ENCODE results near the gene FKBP10. TPM values are rescaled to one million over a fixed set of nuclear protein-coding genes. Genes with fewer than 3 reads are reported as not detected.

The FKBP10 gene
- total RNA-seq, 1 experiment from 2014 or later = 143 TPM

GRCh38 chr17:41800601-41801373 is 12.0 kb upstream of the FKBP10 start:
- ChIA-PET POLR2A (ENCODE audit: unreplicated experiment) (interaction anchor here (0.5 to 3.0 kb wide), 10 partner anchors 16 to 957 kb away, joined by 3 to 81 read pairs (median 7); partner anchors contain the start of genes JUP and PLEKHH3), CTCF (interaction anchor here (0.6 to 1.4 kb wide), 6 partner anchors 9 to 159 kb away, joined by 3 to 29 read pairs (median 6); partner anchors contain the start of gene JUP)
- TF ChIP-seq EZH2 (IDR thresholded peaks at IDR 0.05; ENCODE audit: low read depth) = no peak
- TF ChIP-seq CTCF (conservative IDR thresholded peaks at IDR 0.05) = no peak
- no peaks in the 10 kb centered on the region for H3K27me3 ChIP-seq (ENCODE audit: insufficient read depth, low read depth)
- H3K27ac ChIP-seq = peak overlapping the region; percentile 86
- peaks cover 24% of the 10 kb centered on the region for H3K4me1 ChIP-seq (replicated peaks; ENCODE audit: insufficient read depth)
- no peaks in the 10 kb centered on the region for H3K79me2 ChIP-seq (ENCODE audit: low read depth)
- no peaks in the 10 kb centered on the region for H4K20me1 ChIP-seq (ENCODE audit: insufficient read depth)
- H3F3A ChIP-seq (ENCODE audit: insufficient read depth, low read depth) = peaks cover 27% of the 10 kb centered on the region; the same call in 1 of the 2 replicates
- H3K4me3 ChIP-seq = peak overlapping the region; percentile 35; the same call in 1 of the 2 replicates
- no peaks in the 10 kb centered on the region for H3K9me3 ChIP-seq (ENCODE audit: insufficient read depth, low read depth)
- H2AFZ ChIP-seq = no peak overlapping the region
- H3K9me2 ChIP-seq (ENCODE audit: insufficient read depth) = no peaks in the 10 kb centered on the region
- no peaks in the 10 kb centered on the region for H3K36me3 ChIP-seq (ENCODE audit: low read depth)
- peak overlapping the region; percentile 71 for H3K4me2 ChIP-seq
- peak; percentile 92 for DNase-seq
- BruUV-seq (replicated peaks) = no TSS peak
- intact Hi-C loops (cut with micrococcal nuclease; ENCODE audit: unreplicated experiment) = loop anchor here (1.0 to 5.0 kb wide), 5 partner anchors 7 to 113 kb away; partner anchors contain the start of gene EIF1

GRCh38 chr17:41801374-41802271 is 11.2 kb upstream of the FKBP10 start:
- ChIA-PET CTCF (interaction anchor here (0.6 to 1.4 kb wide), 5 partner anchors 8 to 33 kb away, joined by 3 to 29 read pairs (median 4); partner anchors contain the start of gene JUP), POLR2A (ENCODE audit: unreplicated experiment) (interaction anchor here (0.7 to 3.0 kb wide), 3 partner anchors 16 to 113 kb away, joined by 4 to 81 read pairs (median 5); partner anchors contain the start of gene JUP)
- Histone ChIP-seq H3K27me3 (ENCODE audit: insufficient read depth, low read depth) (no peaks in the 10 kb centered on the region), H4K20me1 (ENCODE audit: insufficient read depth) (no peaks in the 10 kb centered on the region), H3K4me2 (peak overlapping the region; percentile 71), H3K27ac (peak overlapping the region; percentile 86), H3K4me1 (replicated peaks; ENCODE audit: insufficient read depth) (peaks cover 24% of the 10 kb centered on the region), H3K4me3 (peak overlapping the region; percentile 35; the same call in 1 of the 2 replicates), H3K36me3 (ENCODE audit: low read depth) (no peaks in the 10 kb centered on the region), H3F3A (ENCODE audit: insufficient read depth, low read depth) (peaks cover 27% of the 10 kb centered on the region; the same call in 1 of the 2 replicates), H2AFZ (no peak overlapping the region), H3K9me3 (ENCODE audit: insufficient read depth, low read depth) (no peaks in the 10 kb centered on the region), H3K9me2 (ENCODE audit: insufficient read depth) (no peaks in the 10 kb centered on the region), H3K79me2 (ENCODE audit: low read depth) (no peaks in the 10 kb centered on the region)
- TSS peak; percentile 92 for BruUV-seq (replicated peaks)
- peak; percentile 84 to 87 for DNase-seq
- TF ChIP-seq EZH2 (IDR thresholded peaks at IDR 0.05; ENCODE audit: low read depth) (no peak), CTCF (conservative IDR thresholded peaks at IDR 0.05) (peak; percentile 98)
- intact Hi-C loops (cut with micrococcal nuclease; ENCODE audit: unreplicated experiment) = loop anchor here (1.0 to 5.0 kb wide), 5 partner anchors 8 to 114 kb away; partner anchors contain the start of gene EIF1
